Body of pancreas (tissue), 4 donors: ENCODE data around the gene CHRNG. TPM values are rescaled to one million over a fixed set of nuclear protein-coding genes. Genes with fewer than 3 reads are reported as not detected.

Source experiments
- ATAC-seq: fragments of 150-250 bp; one replicate; pipeline ENCODE4 v1.9.1; 2016
- DNase-seq, 4 donors: peaks; one replicate each; pipeline ENCODE4 v3.0.0-alpha.2; 2019
- H3K27ac ChIP-seq, 4 donors: fragments of 200-600 bp; sonication (generic); 1 replicate in 3 of 4; 2 replicates in 1 of 4; pipeline versions ENCODE4 v1.5.1 to v1.6.1; 2016 to 2019; ENCODE audit warnings: mild to moderate bottlenecking in 1 of 4, mixed read lengths in 1 of 4, moderate library complexity in 1 of 4
- H3K27me3 ChIP-seq, 2 donors: fragments of 200-600 bp; sonication (generic); one replicate each; pipeline ENCODE4 v1.6.0; 2016; ENCODE audit warnings: mild to moderate bottlenecking in 1 of 2
- H3K36me3 ChIP-seq, 2 donors: fragments of 200-600 bp; sonication (generic); replicated peaks in 1 of 2; 2 replicates each; pipeline ENCODE4 v1.5.1; 2016; ENCODE audit warnings: low read depth in 2 of 2; ENCODE audit not compliant: insufficient read depth in 1 of 2
- H3K4me1 ChIP-seq: fragments of 200-600 bp; sonication (generic); one replicate; pipeline ENCODE4 v1.6.0; 2016
- H3K4me3 ChIP-seq, 2 donors: fragments of 200-600 bp; sonication (generic); 1 replicate in 1 of 2; 2 replicates in 1 of 2; pipeline ENCODE4 v1.5.1; 2016 to 2019
- H3K9me3 ChIP-seq, 3 donors: fragments of 200-600 bp; sonication (generic); 1 replicate in 2 of 3; 2 replicates in 1 of 3; pipeline ENCODE4 v1.5.1; 2016
- CTCF ChIP-seq, 7 experiments: fragments of 450-650 bp in 4 of 7; fragments of 200-600 bp in 3 of 7; sonication (generic) in 3 of 7; IDR thresholded peaks; one replicate each; pipeline ENCODE4 v1.5.1; 2016 to 2019; ENCODE audit warnings: antibody characterized with exemption in 7 of 7
- POLR2A ChIP-seq, 3 donors: fragments of 450-650 bp; IDR thresholded peaks; one replicate each; pipeline ENCODE4 v1.6.1; 2016; ENCODE audit warnings: antibody characterized with exemption in 3 of 3, mild to moderate bottlenecking in 2 of 3
- WGBS, 2 donors: methylation state at CpG; one replicate each; pipeline ENCODE4 v1.1.5; 2017; 5-methylcytosine and 5-hydroxymethylcytosine counted together
- intact Hi-C: fragments of 100-400 bp; cut with DNase I; formaldehyde crosslinking; loops from one replicate; pipeline ENCODE4 v1.15.1; 2023
- total RNA-seq, 2 donors: library from RNA; depleted of rRNA; stranded (reverse); fragments of >200 nt; gene quantifications; one replicate each; pipeline ENCODE4 v1.1.0, GENCODE V29; 2016

CHRNG gene
- total RNA-seq, 2 donors from 2014 or later = not detected

GRCh38 chr2:232522623-232523401 is 16.7 kb upstream of the CHRNG start:
- Histone ChIP-seq H3K27me3 (peaks cover 0 to 34% of the 10 kb centered on the region in 2 donors), H3K4me3 (no peak overlapping the region), H3K27ac (no peak overlapping the region), H3K9me3 (no peaks in the 10 kb centered on the region), H3K4me1 (peaks cover 31% of the 10 kb centered on the region), H3K36me3 (no peaks in the 10 kb centered on the region)
- DNase-seq = no peak
- TF ChIP-seq CTCF (IDR thresholded peaks at IDR 0.05) (no peak), POLR2A (IDR thresholded peaks at IDR 0.05) (no peak)
- no peak for ATAC-seq
- intact Hi-C loops = loop anchor here (5.0 to 10.0 kb wide), 2 partner anchors 76 to 618 kb away; no protein-coding TSS in a partner anchor
- 2 to 15% methylated on average over 8 to 46 of the region's 46 CpGs for WGBS, 2 donors

DNA sequence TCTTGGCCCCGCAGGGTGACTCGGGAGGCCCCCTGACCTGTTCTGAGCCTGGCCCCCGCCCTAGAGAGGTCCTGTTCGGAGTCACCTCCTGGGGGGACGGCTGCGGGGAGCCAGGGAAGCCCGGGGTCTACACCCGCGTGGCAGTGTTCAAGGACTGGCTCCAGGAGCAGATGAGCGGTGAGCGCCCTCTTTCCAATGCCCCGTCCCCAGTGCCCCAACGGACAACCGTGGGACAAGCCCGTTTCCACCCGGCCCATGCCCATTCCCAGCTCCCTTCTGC is 16.1 kb upstream of the CHRNG start:
- WGBS, 2 donors = 10 to 11% methylated on average over 2 to 16 of the region's 16 CpGs
- intact Hi-C loops = loop anchor here (5.0 to 10.0 kb wide), 2 partner anchors 76 to 619 kb away; no protein-coding TSS in a partner anchor
- ATAC-seq (no peak), DNase-seq (no peak)
- no peaks in the 10 kb centered on the region for H3K36me3 ChIP-seq
- H3K27me3 ChIP-seq = peaks cover 0 to 34% of the 10 kb centered on the region in 2 donors
- no peak overlapping the region for H3K4me3 ChIP-seq
- H3K9me3 ChIP-seq = no peaks in the 10 kb centered on the region
- TF ChIP-seq CTCF (IDR thresholded peaks at IDR 0.05) (no peak), POLR2A (IDR thresholded peaks at IDR 0.05) (no peak)
- peaks cover 31% of the 10 kb centered on the region for H3K4me1 ChIP-seq
- H3K27ac ChIP-seq = no peak overlapping the region

DNA sequence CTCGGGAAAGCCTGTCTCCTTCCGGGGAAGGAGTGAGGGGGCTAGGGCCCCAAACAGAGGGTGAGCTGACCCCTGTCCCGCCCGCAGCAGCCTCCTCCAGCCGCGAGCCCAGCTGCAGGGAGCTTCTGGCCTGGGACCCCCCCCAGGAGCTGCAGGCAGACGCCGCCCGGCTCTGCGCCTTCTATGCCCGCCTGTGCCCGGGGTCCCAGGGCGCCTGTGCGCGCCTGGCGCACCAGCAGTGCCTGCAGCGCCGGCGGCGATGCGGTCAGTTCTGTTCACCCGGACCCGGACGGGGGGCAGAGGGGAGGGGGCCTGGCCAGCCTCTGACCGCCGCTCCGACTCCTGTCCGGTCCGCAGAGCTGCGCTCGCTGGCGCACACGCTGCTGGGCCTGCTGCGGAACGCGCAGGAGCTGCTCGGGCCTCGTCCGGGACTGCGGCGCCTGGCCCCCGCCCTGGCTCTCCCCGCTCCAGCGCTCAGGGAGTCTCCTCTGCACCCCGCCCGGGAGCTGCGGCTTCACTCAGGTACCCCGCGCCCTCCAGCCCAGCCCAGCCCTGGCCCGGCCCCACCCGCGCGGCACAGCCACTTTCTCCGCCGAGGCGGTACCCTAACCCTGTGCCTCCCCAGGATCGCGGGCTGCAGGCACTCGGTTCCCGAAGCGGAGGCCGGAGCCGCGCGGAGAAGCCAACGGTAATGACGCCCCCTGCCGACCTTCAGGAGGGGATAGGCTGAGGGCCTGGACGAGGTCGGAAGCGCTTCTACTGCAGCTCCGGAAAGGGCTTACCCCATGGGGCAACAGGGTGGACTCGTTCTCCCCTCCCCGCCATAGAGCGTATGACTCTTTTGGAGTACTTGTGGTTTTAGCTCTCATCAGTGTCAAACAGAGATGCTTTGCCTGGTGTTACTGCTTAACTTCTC is 15.6 kb upstream of the CHRNG start:
- TF ChIP-seq POLR2A (IDR thresholded peaks at IDR 0.05) (no peak), CTCF (IDR thresholded peaks at IDR 0.05) (no peak)
- WGBS, 2 donors = 3% methylated on average over 27 to 72 of the region's 75 CpGs
- no peaks in the 10 kb centered on the region for H3K9me3 ChIP-seq
- no peak for ATAC-seq
- peak in 2 of 4 donors; percentile 33 to 50 for DNase-seq
- no peaks in the 10 kb centered on the region for H3K36me3 ChIP-seq
- intact Hi-C loops = loop anchor here (5.0 to 10.0 kb wide), 2 partner anchors 77 to 619 kb away; no protein-coding TSS in a partner anchor
- peaks cover 0 to 34% of the 10 kb centered on the region in 2 donors for H3K27me3 ChIP-seq
- H3K4me3 ChIP-seq = no peak overlapping the region
- H3K4me1 ChIP-seq = peaks cover 31% of the 10 kb centered on the region
- H3K27ac ChIP-seq = no peak overlapping the region

DNA sequence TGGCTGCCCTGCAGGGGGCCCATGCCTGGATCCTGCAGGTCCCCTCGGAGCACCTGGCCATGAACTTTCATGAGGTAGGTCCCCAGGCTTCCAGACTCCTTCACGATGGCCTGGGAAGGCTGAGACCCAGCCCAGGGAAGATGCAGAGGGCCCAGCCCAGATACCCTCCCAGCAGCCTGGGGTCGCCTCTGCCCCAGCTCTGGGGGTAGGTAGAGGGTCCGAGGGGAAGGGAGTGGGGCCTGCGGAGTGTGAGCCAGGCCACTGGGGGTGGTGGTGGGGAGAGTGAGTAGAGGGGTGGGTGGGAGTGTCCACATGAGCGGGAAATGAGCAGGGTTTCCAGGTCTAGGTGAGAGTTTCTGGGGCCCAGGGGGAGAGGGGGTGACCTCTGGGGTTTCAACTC is 14.7 kb upstream of the CHRNG start:
- H3K9me3 ChIP-seq = no peaks in the 10 kb centered on the region
- 80 to 82% methylated on average over 4 to 5 of the region's 6 CpGs for WGBS, 2 donors
- peaks cover 31% of the 10 kb centered on the region for H3K4me1 ChIP-seq
- peaks cover 0 to 34% of the 10 kb centered on the region in 2 donors for H3K27me3 ChIP-seq
- DNase-seq = no peak
- no peaks in the 10 kb centered on the region for H3K36me3 ChIP-seq
- intact Hi-C loops = loop anchor here (5.0 to 10.0 kb wide), 2 partner anchors 77 to 620 kb away; no protein-coding TSS in a partner anchor
- no peak for ATAC-seq
- TF ChIP-seq CTCF (IDR thresholded peaks at IDR 0.05) = no peak
- TF ChIP-seq POLR2A (IDR thresholded peaks at IDR 0.05) = no peak
- no peak overlapping the region for H3K4me3 ChIP-seq
- no peak overlapping the region for H3K27ac ChIP-seq
